ENCODE measurements around the gene C7orf57.

The C7orf57 gene

GRCh38 chr7:48108959-48109847, 73.9 kb downstream of the C7orf57 start:
- H3K4me3 ChIP-seq (ENCODE audit: insufficient read depth in 1 of 2, low read depth in 1 of 2, low read length in 2 of 2), result no peak overlapping the region
- H4K91ac ChIP-seq (ENCODE audit: low read length), result peak overlapping the region; percentile 18
- H3K79me1 ChIP-seq (replicated peaks; ENCODE audit: low read length, poor library complexity, severe bottlenecking), result peaks cover 1% of the 10 kb centered on the region
- H4K8ac ChIP-seq (ENCODE audit: low read length), result no peak overlapping the region
- H3K4ac ChIP-seq (ENCODE audit: low read depth in 1 of 2, low read length in 2 of 2), result no peak overlapping the region
- no peak overlapping the region for H2AFZ ChIP-seq (ENCODE audit: low read depth, low read length)
- 86% methylated on average over 5 of the region's 5 CpGs for WGBS
- no peak overlapping the region for H2BK5ac ChIP-seq (ENCODE audit: low read depth, low read length, poor library complexity, severe bottlenecking)
- no peak overlapping the region for H2BK120ac ChIP-seq (ENCODE audit: low read depth, low read length)
- H3K4me1 ChIP-seq (ENCODE audit: control insufficient read depth, insufficient read depth, low read depth, low read length), result peaks cover 10% of the 10 kb centered on the region
- H3K27me3 ChIP-seq (ENCODE audit: control insufficient read depth in 1 of 2, insufficient read depth in 1 of 2, low read length in 2 of 2), result no peaks in the 10 kb centered on the region
- no peak overlapping the region for H2AK5ac ChIP-seq (ENCODE audit: low read length, severe bottlenecking)
- H2BK15ac ChIP-seq (ENCODE audit: low read depth, poor library complexity, severe bottlenecking), result no peak overlapping the region
- no peak overlapping the region for H3K4me2 ChIP-seq (ENCODE audit: low read length, poor library complexity, severe bottlenecking)
- no peak overlapping the region for H2BK12ac ChIP-seq (ENCODE audit: low read length in 2 of 2)
- no peak for DNase-seq
- H3K23ac ChIP-seq (ENCODE audit: low read length in 2 of 2), result no peak overlapping the region
- no peak overlapping the region for H3K9ac ChIP-seq (ENCODE audit: low read length)
- no peak overlapping the region for H3K27ac ChIP-seq (ENCODE audit: low read length, poor library complexity, severe bottlenecking)
- peaks cover 33 to 54% of the 10 kb centered on the region in 2 experiments for H3K36me3 ChIP-seq (ENCODE audit: control insufficient read depth in 1 of 2, insufficient read depth in 2 of 2, low read depth in 1 of 2, low read length in 2 of 2)
- H3K14ac ChIP-seq (ENCODE audit: low read length in 2 of 2), result no peak overlapping the region
- H3K9me3 ChIP-seq (ENCODE audit: control insufficient read depth, low read length), result no peaks in the 10 kb centered on the region
- H3K18ac ChIP-seq (ENCODE audit: low read depth in 1 of 2, low read length in 2 of 2), result no peak overlapping the region

GRCh38 chr7:48109848-48110663, 74.7 kb downstream of the C7orf57 start:
- Histone ChIP-seq H3K18ac (ENCODE audit: low read depth in 1 of 2, low read length in 2 of 2) (no peak overlapping the region), H3K4me2 (ENCODE audit: low read length, poor library complexity, severe bottlenecking) (no peak overlapping the region), H2AFZ (ENCODE audit: low read depth, low read length) (no peak overlapping the region), H3K36me3 (ENCODE audit: control insufficient read depth in 1 of 2, insufficient read depth in 2 of 2, low read depth in 1 of 2, low read length in 2 of 2) (peaks cover 29 to 45% of the 10 kb centered on the region in 2 experiments), H2BK15ac (ENCODE audit: low read depth, poor library complexity, severe bottlenecking) (no peak overlapping the region), H2BK120ac (ENCODE audit: low read depth, low read length) (no peak overlapping the region), H3K27ac (ENCODE audit: low read length, poor library complexity, severe bottlenecking) (no peak overlapping the region), H3K14ac (ENCODE audit: low read length in 2 of 2) (no peak overlapping the region), H3K4ac (ENCODE audit: low read depth in 1 of 2, low read length in 2 of 2) (no peak overlapping the region), H2BK5ac (ENCODE audit: low read depth, low read length, poor library complexity, severe bottlenecking) (no peak overlapping the region), H3K9me3 (ENCODE audit: control insufficient read depth, low read length) (no peaks in the 10 kb centered on the region), H4K91ac (ENCODE audit: low read length) (no peak overlapping the region), H3K79me1 (replicated peaks; ENCODE audit: low read length, poor library complexity, severe bottlenecking) (no peaks in the 10 kb centered on the region), H2BK12ac (ENCODE audit: low read length in 2 of 2) (no peak overlapping the region), H3K9ac (ENCODE audit: low read length) (no peak overlapping the region), H2AK5ac (ENCODE audit: low read length, severe bottlenecking) (no peak overlapping the region), H3K4me3 (ENCODE audit: insufficient read depth in 1 of 2, low read depth in 1 of 2, low read length in 2 of 2) (no peak overlapping the region), H3K23ac (ENCODE audit: low read length in 2 of 2) (no peak overlapping the region), H3K27me3 (ENCODE audit: control insufficient read depth in 1 of 2, insufficient read depth in 1 of 2, low read length in 2 of 2) (no peaks in the 10 kb centered on the region), H4K8ac (ENCODE audit: low read length) (no peak overlapping the region), H3K4me1 (ENCODE audit: control insufficient read depth, insufficient read depth, low read depth, low read length) (peaks cover 10% of the 10 kb centered on the region)
- DNase-seq, result peak; percentile 51
- WGBS, result 31% methylated on average over 7 of the region's 9 CpGs

- Histone ChIP-seq H3K4me1 (ENCODE audit: control insufficient read depth, insufficient read depth, low read depth, low read length) (peaks cover 10% of the 10 kb centered on the region), H3K4me3 (ENCODE audit: insufficient read depth in 1 of 2, low read depth in 1 of 2, low read length in 2 of 2) (no peak overlapping the region), H3K79me1 (replicated peaks; ENCODE audit: low read length, poor library complexity, severe bottlenecking) (no peaks in the 10 kb centered on the region), H2AK5ac (ENCODE audit: low read length, severe bottlenecking) (no peak overlapping the region), H2BK15ac (ENCODE audit: low read depth, poor library complexity, severe bottlenecking) (no peak overlapping the region), H3K23ac (ENCODE audit: low read length in 2 of 2) (no peak overlapping the region), H2AFZ (ENCODE audit: low read depth, low read length) (no peak overlapping the region), H3K9ac (ENCODE audit: low read length) (no peak overlapping the region), H3K9me3 (ENCODE audit: control insufficient read depth, low read length) (no peaks in the 10 kb centered on the region), H3K27ac (ENCODE audit: low read length, poor library complexity, severe bottlenecking) (no peak overlapping the region), H3K27me3 (ENCODE audit: control insufficient read depth in 1 of 2, insufficient read depth in 1 of 2, low read length in 2 of 2) (no peaks in the 10 kb centered on the region), H4K91ac (ENCODE audit: low read length) (no peak overlapping the region), H3K4me2 (ENCODE audit: low read length, poor library complexity, severe bottlenecking) (no peak overlapping the region), H3K4ac (ENCODE audit: low read depth in 1 of 2, low read length in 2 of 2) (no peak overlapping the region), H3K18ac (ENCODE audit: low read depth in 1 of 2, low read length in 2 of 2) (no peak overlapping the region), H2BK5ac (ENCODE audit: low read depth, low read length, poor library complexity, severe bottlenecking) (no peak overlapping the region), H2BK120ac (ENCODE audit: low read depth, low read length) (no peak overlapping the region), H2BK12ac (ENCODE audit: low read length in 2 of 2) (no peak overlapping the region), H3K36me3 (ENCODE audit: control insufficient read depth in 1 of 2, insufficient read depth in 2 of 2, low read depth in 1 of 2, low read length in 2 of 2) (peaks cover 28 to 37% of the 10 kb centered on the region in 2 experiments), H4K8ac (ENCODE audit: low read length) (no peak overlapping the region), H3K14ac (ENCODE audit: low read length in 2 of 2) (no peak overlapping the region)
- no peak for DNase-seq
- 85% methylated on average over 4 of the region's 4 CpGs for WGBS
Measured at GRCh38 chr7:48110868-48111267, 75.5 kb downstream of the C7orf57 start.
